HL-60 (cell line): ENCODE measurements around the gene MYH9.
A peak's percentile ranks its signal among the peaks of the same experiment; 100 is the strongest.

Source experiments
- DNase-seq, 2 experiments: peaks; one replicate each; pipeline ENCODE4 v3.0.0-alpha.2; 2010 to 2020; ENCODE audit warnings: low read depth in 1 of 2, low spot score in 1 of 2
- H3K27ac ChIP-seq: fragments of 250-450 bp; sonication (Bioruptor Pico); replicated peaks from 2 replicates; pipeline ENCODE4 v1.5.1; 2020; ENCODE audit warnings: mild to moderate bottlenecking, moderate library complexity
- H3K27me3 ChIP-seq: fragments of 250-450 bp; sonication (Bioruptor Pico); 2 replicates; pipeline ENCODE4 v1.5.1; 2021; ENCODE audit warnings: mild to moderate bottlenecking, moderate library complexity; ENCODE audit not compliant: insufficient read depth, poor library complexity, severe bottlenecking
- H3K4me3 ChIP-seq: replicated peaks from 2 replicates; pipeline ENCODE4 v1.5.1; 2011; ENCODE audit warnings: mild to moderate bottlenecking, control low read depth, low read length; ENCODE audit not compliant: insufficient read depth
- GABPA ChIP-seq: IDR thresholded peaks from 2 replicates; pipeline ENCODE4 v1.6.1; 2012; ENCODE audit warnings: low read depth
- POLR2AphosphoS5 ChIP-seq: IDR thresholded peaks from 2 replicates; pipeline ENCODE4 v1.6.1; 2012; ENCODE audit warnings: low read depth
- SPI1 ChIP-seq: IDR thresholded peaks from 2 replicates; pipeline ENCODE4 v1.6.1; 2012; ENCODE audit warnings: low read depth, mild to moderate bottlenecking, borderline replicate concordance
- TF ChIP-seq, protein P1 (sequence below): IDR thresholded peaks from one replicate; pipeline ENCODE4 v1.5.1; 2011; ENCODE audit warnings: low read length, control low read depth, inconsistent platforms; ENCODE audit not compliant: insufficient read depth
- TF ChIP-seq, protein P2 (sequence below): IDR thresholded peaks from 2 replicates; pipeline ENCODE4 v1.6.1; 2012; ENCODE audit warnings: low read depth; ENCODE audit not compliant: insufficient replicate concordance

Gene MYH9

GRCh38 chr22:36286096-36286957 is 101.4 kb downstream of the MYH9 start:
- TF ChIP-seq, protein P1, sequence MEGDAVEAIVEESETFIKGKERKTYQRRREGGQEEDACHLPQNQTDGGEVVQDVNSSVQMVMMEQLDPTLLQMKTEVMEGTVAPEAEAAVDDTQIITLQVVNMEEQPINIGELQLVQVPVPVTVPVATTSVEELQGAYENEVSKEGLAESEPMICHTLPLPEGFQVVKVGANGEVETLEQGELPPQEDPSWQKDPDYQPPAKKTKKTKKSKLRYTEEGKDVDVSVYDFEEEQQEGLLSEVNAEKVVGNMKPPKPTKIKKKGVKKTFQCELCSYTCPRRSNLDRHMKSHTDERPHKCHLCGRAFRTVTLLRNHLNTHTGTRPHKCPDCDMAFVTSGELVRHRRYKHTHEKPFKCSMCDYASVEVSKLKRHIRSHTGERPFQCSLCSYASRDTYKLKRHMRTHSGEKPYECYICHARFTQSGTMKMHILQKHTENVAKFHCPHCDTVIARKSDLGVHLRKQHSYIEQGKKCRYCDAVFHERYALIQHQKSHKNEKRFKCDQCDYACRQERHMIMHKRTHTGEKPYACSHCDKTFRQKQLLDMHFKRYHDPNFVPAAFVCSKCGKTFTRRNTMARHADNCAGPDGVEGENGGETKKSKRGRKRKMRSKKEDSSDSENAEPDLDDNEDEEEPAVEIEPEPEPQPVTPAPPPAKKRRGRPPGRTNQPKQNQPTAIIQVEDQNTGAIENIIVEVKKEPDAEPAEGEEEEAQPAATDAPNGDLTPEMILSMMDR = peak; percentile 95
- TF ChIP-seq, protein P2, sequence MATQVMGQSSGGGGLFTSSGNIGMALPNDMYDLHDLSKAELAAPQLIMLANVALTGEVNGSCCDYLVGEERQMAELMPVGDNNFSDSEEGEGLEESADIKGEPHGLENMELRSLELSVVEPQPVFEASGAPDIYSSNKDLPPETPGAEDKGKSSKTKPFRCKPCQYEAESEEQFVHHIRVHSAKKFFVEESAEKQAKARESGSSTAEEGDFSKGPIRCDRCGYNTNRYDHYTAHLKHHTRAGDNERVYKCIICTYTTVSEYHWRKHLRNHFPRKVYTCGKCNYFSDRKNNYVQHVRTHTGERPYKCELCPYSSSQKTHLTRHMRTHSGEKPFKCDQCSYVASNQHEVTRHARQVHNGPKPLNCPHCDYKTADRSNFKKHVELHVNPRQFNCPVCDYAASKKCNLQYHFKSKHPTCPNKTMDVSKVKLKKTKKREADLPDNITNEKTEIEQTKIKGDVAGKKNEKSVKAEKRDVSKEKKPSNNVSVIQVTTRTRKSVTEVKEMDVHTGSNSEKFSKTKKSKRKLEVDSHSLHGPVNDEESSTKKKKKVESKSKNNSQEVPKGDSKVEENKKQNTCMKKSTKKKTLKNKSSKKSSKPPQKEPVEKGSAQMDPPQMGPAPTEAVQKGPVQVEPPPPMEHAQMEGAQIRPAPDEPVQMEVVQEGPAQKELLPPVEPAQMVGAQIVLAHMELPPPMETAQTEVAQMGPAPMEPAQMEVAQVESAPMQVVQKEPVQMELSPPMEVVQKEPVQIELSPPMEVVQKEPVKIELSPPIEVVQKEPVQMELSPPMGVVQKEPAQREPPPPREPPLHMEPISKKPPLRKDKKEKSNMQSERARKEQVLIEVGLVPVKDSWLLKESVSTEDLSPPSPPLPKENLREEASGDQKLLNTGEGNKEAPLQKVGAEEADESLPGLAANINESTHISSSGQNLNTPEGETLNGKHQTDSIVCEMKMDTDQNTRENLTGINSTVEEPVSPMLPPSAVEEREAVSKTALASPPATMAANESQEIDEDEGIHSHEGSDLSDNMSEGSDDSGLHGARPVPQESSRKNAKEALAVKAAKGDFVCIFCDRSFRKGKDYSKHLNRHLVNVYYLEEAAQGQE = no peak
- TF ChIP-seq POLR2AphosphoS5 = 0 out of 2 replicates have a peak, but pooled peaks have one; percentile 8
- no peak overlapping the region for H3K27ac ChIP-seq
- DNase-seq = peak; percentile 39 to 65
- H3K27me3 ChIP-seq = no peaks in the 10 kb centered on the region
- no peak overlapping the region for H3K4me3 ChIP-seq

DNA sequence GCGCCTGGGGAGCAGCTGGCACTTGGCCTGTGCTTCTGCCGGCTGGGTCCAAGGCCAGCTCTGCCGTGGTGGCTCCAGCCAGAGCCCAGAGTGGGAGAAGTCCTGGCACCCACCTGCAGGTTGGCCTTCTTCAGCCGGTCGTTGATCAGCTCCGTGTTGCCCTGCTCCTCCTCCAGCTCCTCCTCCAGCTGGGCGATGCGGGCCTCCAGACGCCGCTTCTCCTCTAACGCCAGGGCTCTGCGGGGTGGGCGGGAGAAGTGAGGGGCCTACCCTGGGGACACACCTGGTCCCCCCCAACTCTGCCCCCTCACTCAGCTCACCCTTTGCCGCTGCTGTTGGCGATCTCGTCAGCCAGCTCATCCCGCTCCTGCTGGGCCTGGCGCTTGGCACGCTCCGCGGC is 102.2 kb downstream of the MYH9 start:
- no peaks in the 10 kb centered on the region for H3K27me3 ChIP-seq
- DNase-seq = no peak
- H3K4me3 ChIP-seq = no peak overlapping the region
- H3K27ac ChIP-seq = no peak overlapping the region
- no peak for TF ChIP-seq SPI1
- no peak for TF ChIP-seq POLR2AphosphoS5
- TF ChIP-seq, protein P2 = no peak
- TF ChIP-seq, protein P1 = no peak

GRCh38 chr22:36285017-36285416 is 102.8 kb downstream of the MYH9 start:
- Histone ChIP-seq H3K27ac (no peak overlapping the region), H3K27me3 (no peaks in the 10 kb centered on the region), H3K4me3 (no peak overlapping the region)
- no peak for DNase-seq
- TF ChIP-seq SPI1 (no peak), POLR2AphosphoS5 (no peak), GABPA (no peak)
- TF ChIP-seq, protein P2 = no peak
- TF ChIP-seq, protein P1 = no peak
